Measurements from ENCODE around the gene P2RY2. TPM values are rescaled to one million over a fixed set of nuclear protein-coding genes. Genes with fewer than 3 reads are reported as not detected.

Gene P2RY2
- total RNA-seq, 1 experiment from 2014 or later: 0.26 TPM

DNA sequence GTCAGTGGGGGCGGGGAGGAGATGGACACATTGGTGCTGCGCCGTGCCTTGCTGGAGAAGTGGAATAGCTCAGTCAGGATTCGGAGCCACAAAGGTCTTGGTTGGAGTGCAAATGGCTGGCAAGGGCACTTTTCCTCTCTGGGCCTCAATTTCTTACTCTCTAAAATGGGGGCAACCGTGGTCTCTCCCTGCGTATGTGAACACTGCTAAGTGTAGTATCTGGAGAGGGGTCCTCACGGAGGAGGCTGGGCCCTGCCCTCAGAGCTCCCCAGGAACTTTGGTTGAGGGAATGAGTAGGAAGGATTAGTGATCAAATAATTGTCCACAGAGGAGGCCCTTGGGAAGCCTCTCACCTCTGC lies 54.6 kb downstream of the P2RY2 start:
- no peak for DNase-seq
- no peak overlapping the region for H2BK15ac ChIP-seq (ENCODE audit: low read depth, low read length)
- no peaks in the 10 kb centered on the region for H3K36me3 Mint-ChIP-seq (ENCODE audit: insufficient read depth in 1 of 3, low read depth in 3 of 3)
- no peak overlapping the region for H2BK5ac ChIP-seq (ENCODE audit: insufficient read length, low read length)
- H2BK12ac ChIP-seq (ENCODE audit: insufficient read length, low read depth, low read length): no peak overlapping the region
- H3K4me1 ChIP-seq (ENCODE audit: insufficient read depth, low read length): no peaks in the 10 kb centered on the region
- H3K4ac ChIP-seq (ENCODE audit: low read depth, low read length): no peak overlapping the region
- H4K8ac ChIP-seq (replicated peaks; ENCODE audit: insufficient read length, low read depth, low read length): no peak overlapping the region
- TF ChIP-seq, protein P1, sequence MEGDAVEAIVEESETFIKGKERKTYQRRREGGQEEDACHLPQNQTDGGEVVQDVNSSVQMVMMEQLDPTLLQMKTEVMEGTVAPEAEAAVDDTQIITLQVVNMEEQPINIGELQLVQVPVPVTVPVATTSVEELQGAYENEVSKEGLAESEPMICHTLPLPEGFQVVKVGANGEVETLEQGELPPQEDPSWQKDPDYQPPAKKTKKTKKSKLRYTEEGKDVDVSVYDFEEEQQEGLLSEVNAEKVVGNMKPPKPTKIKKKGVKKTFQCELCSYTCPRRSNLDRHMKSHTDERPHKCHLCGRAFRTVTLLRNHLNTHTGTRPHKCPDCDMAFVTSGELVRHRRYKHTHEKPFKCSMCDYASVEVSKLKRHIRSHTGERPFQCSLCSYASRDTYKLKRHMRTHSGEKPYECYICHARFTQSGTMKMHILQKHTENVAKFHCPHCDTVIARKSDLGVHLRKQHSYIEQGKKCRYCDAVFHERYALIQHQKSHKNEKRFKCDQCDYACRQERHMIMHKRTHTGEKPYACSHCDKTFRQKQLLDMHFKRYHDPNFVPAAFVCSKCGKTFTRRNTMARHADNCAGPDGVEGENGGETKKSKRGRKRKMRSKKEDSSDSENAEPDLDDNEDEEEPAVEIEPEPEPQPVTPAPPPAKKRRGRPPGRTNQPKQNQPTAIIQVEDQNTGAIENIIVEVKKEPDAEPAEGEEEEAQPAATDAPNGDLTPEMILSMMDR (conservative IDR thresholded peaks at IDR 0.05): no peak
- no peak overlapping the region for H2BK20ac ChIP-seq (ENCODE audit: low read depth, low read length, poor library complexity, severe bottlenecking)
- H3K14ac ChIP-seq (ENCODE audit: insufficient read depth, low read length): no peak overlapping the region
- H3K56ac ChIP-seq (ENCODE audit: insufficient read length, low read depth, low read length): no peak overlapping the region
- no peaks in the 10 kb centered on the region; a peak in 1 of 5 replicates for H3K9me3 Mint-ChIP-seq
- H3K4me2 ChIP-seq (ENCODE audit: insufficient read depth, insufficient read length, low read length): no peak overlapping the region
- no peaks in the 10 kb centered on the region for H3K79me2 ChIP-seq (ENCODE audit: insufficient read depth, low read length)
- no peak overlapping the region for H3K18ac ChIP-seq (ENCODE audit: insufficient read length, low read depth, low read length)
- no peak overlapping the region for H3T11ph ChIP-seq (ENCODE audit: low read length)
- no peak overlapping the region for H2BK120ac ChIP-seq (ENCODE audit: low read depth, low read length, poor library complexity, severe bottlenecking)
- H3K23me2 ChIP-seq (ENCODE audit: insufficient read length, low read depth, low read length, poor library complexity, severe bottlenecking): no peaks in the 10 kb centered on the region
- H3K27ac Mint-ChIP-seq: no peak overlapping the region
- no peak overlapping the region for H4K5ac ChIP-seq (ENCODE audit: insufficient read length, low read depth, low read length)
- no peaks in the 10 kb centered on the region for H3K79me1 ChIP-seq (ENCODE audit: insufficient read depth, low read depth, low read length, poor library complexity, severe bottlenecking)
- H3K27ac ChIP-seq (ENCODE audit: insufficient read length, low read depth, low read length): no peak overlapping the region
- H2AK5ac ChIP-seq (ENCODE audit: insufficient read length, low read length): no peak overlapping the region
- no peaks in the 10 kb centered on the region for H4K20me1 ChIP-seq (ENCODE audit: control insufficient read depth, insufficient read depth, insufficient read length)
- WGBS (ENCODE audit: extremely low coverage, insufficient read length, low lambda C conversion rate): no CpG with 5 or more reads among the region's 7 CpGs
- no peak overlapping the region for H3K4me3 Mint-ChIP-seq
- H3K9ac ChIP-seq (ENCODE audit: extremely low read depth, insufficient read length, low read length): no peak overlapping the region
- peaks cover 4% of the 10 kb centered on the region for H3K27me3 Mint-ChIP-seq (ENCODE audit: low read depth)
- H3K4me1 Mint-ChIP-seq: peaks cover 32 to 48% of the 10 kb centered on the region in 2 experiments
- H3K23ac ChIP-seq (ENCODE audit: insufficient read length, low read depth, low read length): no peak overlapping the region
- no peak overlapping the region for H4K91ac ChIP-seq (ENCODE audit: insufficient read length, low read depth, low read length)
- H3K27me3 ChIP-seq (ENCODE audit: insufficient read depth, low read length): no peaks in the 10 kb centered on the region
- H3K9me3 ChIP-seq (ENCODE audit: control insufficient read depth, low read depth, low read length): no peaks in the 10 kb centered on the region
- H2AFZ ChIP-seq (ENCODE audit: low read length): no peak overlapping the region
